Skin epidermis (tissue), 12 donors: ENCODE results near the gene CAMKK2.
"Not testable (repeated sequence)": the region's sequence is repeated elsewhere in the genome, so short reads cannot be mapped to it uniquely, and the experiment has no call there.

Experiments used
- H3K27ac ChIP-seq, 21 experiments: fragments of 200-600 bp; sonication (generic) in 11 of 21; one replicate each; pipeline ENCODE4 v1.5.0; 2020; ENCODE audit warnings: mild to moderate bottlenecking in 3 of 21, inconsistent platforms in 2 of 21, moderate library complexity in 2 of 21
- H3K4me3 ChIP-seq, 7 experiments: fragments of 200-600 bp; sonication (generic) in 2 of 7; one replicate each; pipeline ENCODE4 v1.5.0; 2020; ENCODE audit warnings: inconsistent platforms in 2 of 7, mild to moderate bottlenecking in 2 of 7, moderate library complexity in 1 of 7

CAMKK2 gene

GRCh38 chr12:121212875-121213274, 83.6 kb downstream of the CAMKK2 start:
- no peak overlapping the region for H3K27ac ChIP-seq
- H3K4me3 ChIP-seq, result no peak overlapping the region

GRCh38 chr12:121209624-121210572, 86.6 kb downstream of the CAMKK2 start, which contains the start of gene P2RX4:
Gene P2RX4, plus strand, starts transcription at chr12:121210129. Its CDS starts 36 bp downstream, at chr12:121210165.
- H3K4me3 ChIP-seq, result peak within 1 kb of the TSS; percentile 47 to 81 (median 62)
- H3K27ac ChIP-seq, result peak within 1 kb of the TSS; percentile 42 to 92 (median 85)

- peak overlapping the region in 4 of 7 experiments; percentile 61 to 81 (median 69) for H3K4me3 ChIP-seq
- peak overlapping the region in 7 of 21 experiments; percentile 35 to 92 (median 84) for H3K27ac ChIP-seq
Measured at GRCh38 chr12:121209221-121209620, 87.3 kb downstream of the CAMKK2 start.

GRCh38 chr12:121208571-121208970, 87.9 kb downstream of the CAMKK2 start:
- peak overlapping the region in 1 of 21 experiments; percentile 35 for H3K27ac ChIP-seq
- not testable (repeated sequence) for H3K4me3 ChIP-seq

DNA sequence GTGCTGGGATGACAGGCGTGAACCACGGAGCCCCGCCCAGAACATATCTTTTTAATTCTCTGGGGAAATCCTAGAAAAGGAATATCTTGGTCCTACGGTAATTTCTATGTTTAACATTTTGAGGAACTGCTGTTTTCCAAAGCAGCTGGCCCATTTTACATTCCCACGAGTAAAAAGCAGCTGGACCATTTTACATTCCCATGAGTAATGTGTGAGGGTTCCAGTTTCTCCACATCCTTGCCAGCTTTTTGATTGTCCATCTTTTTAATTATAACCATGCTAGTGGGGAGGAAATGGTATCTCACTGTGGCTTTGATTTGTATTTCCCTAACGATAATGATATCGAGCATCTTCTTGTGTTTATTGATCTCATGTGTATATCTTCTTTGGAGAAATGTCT, 91.0 kb downstream of the CAMKK2 start:
- Histone ChIP-seq H3K4me3 (no peak overlapping the region), H3K27ac (no peak overlapping the region)

DNA sequence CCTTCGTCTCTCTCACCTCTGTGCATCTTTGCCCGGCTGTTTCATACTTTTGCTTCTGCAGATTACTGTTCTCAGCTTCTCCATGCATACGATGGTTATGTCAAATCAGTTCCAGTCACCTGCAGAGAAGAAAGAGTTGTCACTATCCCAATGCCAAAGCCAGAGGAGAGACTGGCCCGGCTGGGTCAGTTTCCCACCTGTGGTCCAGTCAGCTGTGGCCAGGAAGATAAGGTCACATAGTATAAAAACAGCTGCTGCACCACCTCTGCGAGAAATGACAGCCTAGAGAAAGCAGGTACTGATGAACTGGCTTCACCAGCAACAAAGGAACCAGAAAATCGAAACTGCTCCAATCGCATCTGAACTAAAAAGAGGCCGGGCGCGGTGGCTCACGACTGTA, 93.0 kb downstream of the CAMKK2 start:
- H3K4me3 ChIP-seq, result no peak overlapping the region
- H3K27ac ChIP-seq, result no peak overlapping the region

- Histone ChIP-seq H3K4me3 (no peak overlapping the region), H3K27ac (no peak overlapping the region)
Measured at GRCh38 chr12:121202407-121203355, 93.8 kb downstream of the CAMKK2 start.

GRCh38 chr12:121201140-121201539, 95.4 kb downstream of the CAMKK2 start:
- not testable (repeated sequence) for H3K4me3 ChIP-seq, H3K27ac ChIP-seq

DNA sequence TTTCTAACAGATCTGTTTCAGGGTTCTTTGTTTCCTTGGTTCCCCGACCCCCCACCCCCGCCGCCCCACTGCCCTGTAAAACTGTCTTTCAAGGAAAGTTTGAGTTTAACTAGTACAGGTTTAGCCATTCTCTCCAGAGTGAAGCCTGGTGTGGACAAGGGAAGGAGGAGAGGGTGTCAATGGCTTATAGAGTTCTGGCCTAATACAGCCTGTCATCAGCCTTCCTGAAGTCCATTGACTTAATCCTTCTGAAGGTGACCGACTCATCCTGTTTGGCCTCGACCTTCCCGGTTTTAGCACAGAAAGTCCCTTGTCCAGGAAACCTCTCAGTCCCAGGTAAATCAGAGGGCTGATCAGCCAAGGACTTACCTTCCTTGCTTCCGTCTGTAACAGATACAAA, 97.6 kb downstream of the CAMKK2 start:
- H3K4me3 ChIP-seq, result no peak overlapping the region
- no peak overlapping the region for H3K27ac ChIP-seq

DNA sequence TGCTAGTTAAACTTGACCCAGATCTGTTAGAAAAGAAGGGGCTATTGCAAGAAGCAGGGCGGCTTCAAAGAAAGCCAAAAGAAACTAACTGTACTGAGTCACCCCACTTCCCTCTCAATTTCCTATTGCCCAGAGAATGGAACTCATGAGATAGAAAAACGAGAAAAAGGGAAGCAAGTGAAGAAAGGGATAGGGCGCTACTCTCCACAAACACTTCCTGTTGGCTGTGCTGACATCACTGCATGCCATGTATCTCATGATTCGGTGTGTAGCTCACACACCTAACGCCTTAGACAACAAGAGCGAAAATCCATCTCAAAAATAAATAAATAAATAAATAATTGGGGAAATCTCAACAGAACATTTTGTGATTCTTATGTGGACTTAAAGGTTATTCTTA, 99.6 kb downstream of the CAMKK2 start:
- Histone ChIP-seq H3K4me3 (no peak overlapping the region), H3K27ac (peak overlapping the region in 2 of 21 experiments; percentile 1 to 19)

DNA sequence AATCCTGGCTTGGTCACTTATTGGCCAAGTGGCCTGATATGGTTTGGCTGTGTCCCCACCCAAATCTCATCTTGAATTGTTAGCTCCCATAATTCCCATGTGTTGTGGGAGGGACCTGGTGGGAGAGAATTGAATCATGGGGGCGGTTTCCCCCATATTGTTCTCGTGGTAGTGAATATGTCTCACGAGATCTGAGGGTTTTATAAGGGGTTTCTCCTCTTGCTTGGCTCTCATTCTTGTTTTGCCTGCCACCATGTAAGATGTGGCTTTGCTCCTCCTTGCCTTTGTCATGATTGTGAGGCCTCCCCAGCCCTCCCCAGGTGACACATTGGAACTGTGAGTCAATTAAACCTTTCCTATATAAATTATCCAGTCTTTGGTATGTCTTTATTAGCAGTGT, 105.4 kb downstream of the CAMKK2 start:
- no peak overlapping the region for H3K4me3 ChIP-seq
- H3K27ac ChIP-seq, result peak overlapping the region in 9 of 21 experiments; percentile 4 to 72 (median 55)

DNA sequence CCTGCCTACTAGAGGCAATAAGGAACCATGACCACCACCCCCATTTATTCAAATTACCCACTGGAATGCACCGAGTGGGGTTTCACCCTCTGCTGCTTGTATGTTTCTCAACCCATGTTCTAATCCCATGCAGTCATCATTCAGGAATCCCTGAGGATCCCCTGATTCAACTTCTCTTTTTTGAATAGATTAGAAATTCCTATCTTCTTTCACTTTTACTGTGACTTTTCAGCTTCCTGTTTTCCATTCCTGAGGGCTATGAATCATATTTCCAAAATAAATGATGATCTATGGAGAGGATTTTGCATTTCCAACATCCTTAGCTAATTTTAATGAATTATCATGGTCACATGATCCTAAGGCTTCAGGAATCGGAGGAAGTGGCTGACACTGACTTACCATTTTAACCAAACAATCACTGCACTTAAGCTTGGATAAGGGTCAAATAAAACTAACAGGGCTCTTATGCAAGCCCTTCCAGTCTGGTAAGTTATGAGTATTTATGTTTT, 105.9 kb downstream of the CAMKK2 start:
- H3K27ac ChIP-seq, result peak overlapping the region in 8 of 21 experiments; percentile 9 to 72 (median 58)
- H3K4me3 ChIP-seq, result no peak overlapping the region

DNA sequence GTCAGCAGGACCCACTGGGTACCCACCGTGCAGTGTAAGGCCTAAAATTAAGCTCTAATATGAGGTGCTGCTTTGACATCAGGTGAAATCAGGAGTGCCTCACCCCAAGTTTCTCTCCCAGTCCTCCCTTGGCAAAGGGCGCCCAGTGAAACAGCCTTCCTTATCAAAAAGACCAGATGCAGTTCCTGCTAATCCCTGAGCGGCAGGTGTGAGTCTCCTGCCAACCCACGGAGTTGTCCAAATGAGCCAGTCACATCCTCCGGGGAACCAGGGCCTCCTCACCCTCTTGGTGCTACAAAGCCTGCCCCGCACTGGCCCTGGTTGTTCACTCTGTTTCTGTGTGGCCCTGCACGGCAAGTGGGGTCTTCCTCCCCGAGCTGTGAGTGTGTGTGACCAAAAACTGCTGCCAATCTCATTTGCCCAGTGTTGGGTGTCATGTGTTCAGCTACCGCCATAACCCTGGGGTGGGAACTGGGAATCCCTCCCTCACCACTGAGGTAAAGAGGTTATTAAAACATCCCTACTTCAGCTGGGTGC, 106.8 kb downstream of the CAMKK2 start:
- H3K4me3 ChIP-seq, result no peak overlapping the region
- peak overlapping the region in 2 of 21 experiments; percentile 31 to 69 for H3K27ac ChIP-seq

DNA sequence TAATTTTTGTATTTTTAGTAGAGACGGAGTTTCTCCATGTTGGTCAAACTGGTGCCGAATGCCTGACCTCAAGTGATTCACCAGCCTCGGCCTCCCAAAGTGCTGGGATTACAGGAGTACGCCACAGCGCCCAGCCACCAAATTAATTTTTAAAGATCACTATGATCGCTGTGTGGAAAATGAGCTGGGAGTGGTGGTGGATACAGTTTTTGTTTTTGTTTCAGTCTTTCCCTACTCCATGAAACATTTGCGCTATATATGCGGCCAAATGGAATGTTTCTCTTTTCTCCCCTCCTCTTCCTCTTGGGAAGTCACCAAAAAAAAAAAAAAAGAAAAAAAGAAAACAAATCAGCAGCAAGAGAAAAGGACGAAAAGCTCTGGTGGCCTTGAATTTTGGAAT, 107.4 kb downstream of the CAMKK2 start:
- Histone ChIP-seq H3K4me3 (no peak overlapping the region), H3K27ac (peak overlapping the region in 1 of 21 experiments; percentile 31)

DNA sequence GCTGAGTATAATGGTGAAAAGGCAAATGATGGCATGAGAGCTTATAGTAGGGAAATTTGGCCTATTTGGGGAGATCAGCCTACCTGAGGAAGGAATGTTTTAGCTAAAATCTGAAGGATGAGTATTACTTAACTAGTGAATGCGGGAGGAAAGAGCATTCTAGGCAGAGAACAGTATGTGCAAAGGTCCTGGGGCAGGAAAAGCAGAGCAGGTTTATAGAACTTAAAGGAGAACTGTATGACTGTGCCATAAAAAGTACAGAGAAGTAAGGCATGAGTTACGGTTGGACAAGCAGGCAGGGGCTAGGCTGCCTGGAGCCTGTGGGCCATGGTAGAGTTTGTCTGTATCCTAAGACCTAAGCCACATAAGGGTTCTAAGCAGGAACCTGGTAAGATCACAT, 108.3 kb downstream of the CAMKK2 start:
- H3K27ac ChIP-seq, result no peak overlapping the region

More for the DNA sequence above, 108.3 kb downstream of the CAMKK2 start:
- no peak overlapping the region for H3K4me3 ChIP-seq
